C4-2B (cell line): ENCODE measurements around the gene PROX1.

ENCODE experiments used
- H3K27ac ChIP-seq: fragments of 450-650 bp; 2 replicates; pipeline ENCODE4 v1.5.1; 2017
- ZFX ChIP-seq: fragments of 450-650 bp; IDR thresholded peaks from 2 replicates; pipeline ENCODE4 v1.6.1; 2017
- TF ChIP-seq, protein P1 (sequence below): fragments of 450-650 bp; conservative IDR thresholded peaks from 2 replicates; pipeline ENCODE4 v1.5.1; 2017; ENCODE audit warnings: mild to moderate bottlenecking

Gene PROX1

DNA sequence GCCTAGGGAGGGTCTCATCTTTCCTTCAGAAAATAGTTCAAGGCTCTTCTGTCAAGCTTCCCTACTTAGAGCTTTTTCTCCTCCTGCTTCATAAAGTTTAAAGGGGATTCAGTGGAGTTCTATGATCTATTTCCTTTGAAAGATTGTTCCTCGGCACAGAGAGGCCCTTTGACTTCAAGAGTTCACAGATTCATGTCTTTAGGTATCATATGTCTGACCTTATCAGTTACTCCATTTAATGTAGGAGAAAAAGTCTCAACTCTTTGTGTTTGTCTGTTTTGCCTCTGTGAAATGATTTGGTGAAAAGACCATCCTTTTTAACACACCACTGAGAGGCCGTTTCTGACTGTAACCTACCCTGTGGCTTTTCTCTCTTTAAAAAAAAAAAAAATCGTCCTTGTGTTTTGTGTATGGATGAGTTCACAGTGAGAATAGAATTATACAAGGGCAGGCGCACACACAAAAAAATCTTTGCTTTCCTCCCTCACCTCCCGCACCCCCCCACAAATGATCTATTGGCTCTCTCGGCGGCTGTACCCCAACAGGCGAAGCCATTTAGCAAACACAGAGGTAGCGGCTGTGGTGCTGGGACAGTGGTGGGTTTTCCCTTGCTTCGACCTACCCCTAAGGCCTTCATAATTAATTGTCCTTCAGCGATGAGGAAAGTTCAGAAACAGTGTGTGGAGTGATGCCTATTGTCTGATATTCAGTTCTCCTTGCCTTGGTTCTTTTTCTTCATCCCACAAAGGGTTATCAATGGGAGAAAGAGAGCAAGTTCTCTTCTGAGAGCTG is 29.6 kb downstream of the PROX1 start:
- TF ChIP-seq, protein P1, sequence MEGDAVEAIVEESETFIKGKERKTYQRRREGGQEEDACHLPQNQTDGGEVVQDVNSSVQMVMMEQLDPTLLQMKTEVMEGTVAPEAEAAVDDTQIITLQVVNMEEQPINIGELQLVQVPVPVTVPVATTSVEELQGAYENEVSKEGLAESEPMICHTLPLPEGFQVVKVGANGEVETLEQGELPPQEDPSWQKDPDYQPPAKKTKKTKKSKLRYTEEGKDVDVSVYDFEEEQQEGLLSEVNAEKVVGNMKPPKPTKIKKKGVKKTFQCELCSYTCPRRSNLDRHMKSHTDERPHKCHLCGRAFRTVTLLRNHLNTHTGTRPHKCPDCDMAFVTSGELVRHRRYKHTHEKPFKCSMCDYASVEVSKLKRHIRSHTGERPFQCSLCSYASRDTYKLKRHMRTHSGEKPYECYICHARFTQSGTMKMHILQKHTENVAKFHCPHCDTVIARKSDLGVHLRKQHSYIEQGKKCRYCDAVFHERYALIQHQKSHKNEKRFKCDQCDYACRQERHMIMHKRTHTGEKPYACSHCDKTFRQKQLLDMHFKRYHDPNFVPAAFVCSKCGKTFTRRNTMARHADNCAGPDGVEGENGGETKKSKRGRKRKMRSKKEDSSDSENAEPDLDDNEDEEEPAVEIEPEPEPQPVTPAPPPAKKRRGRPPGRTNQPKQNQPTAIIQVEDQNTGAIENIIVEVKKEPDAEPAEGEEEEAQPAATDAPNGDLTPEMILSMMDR: no peak
- TF ChIP-seq ZFX: no peak
- no peak overlapping the region for H3K27ac ChIP-seq

DNA sequence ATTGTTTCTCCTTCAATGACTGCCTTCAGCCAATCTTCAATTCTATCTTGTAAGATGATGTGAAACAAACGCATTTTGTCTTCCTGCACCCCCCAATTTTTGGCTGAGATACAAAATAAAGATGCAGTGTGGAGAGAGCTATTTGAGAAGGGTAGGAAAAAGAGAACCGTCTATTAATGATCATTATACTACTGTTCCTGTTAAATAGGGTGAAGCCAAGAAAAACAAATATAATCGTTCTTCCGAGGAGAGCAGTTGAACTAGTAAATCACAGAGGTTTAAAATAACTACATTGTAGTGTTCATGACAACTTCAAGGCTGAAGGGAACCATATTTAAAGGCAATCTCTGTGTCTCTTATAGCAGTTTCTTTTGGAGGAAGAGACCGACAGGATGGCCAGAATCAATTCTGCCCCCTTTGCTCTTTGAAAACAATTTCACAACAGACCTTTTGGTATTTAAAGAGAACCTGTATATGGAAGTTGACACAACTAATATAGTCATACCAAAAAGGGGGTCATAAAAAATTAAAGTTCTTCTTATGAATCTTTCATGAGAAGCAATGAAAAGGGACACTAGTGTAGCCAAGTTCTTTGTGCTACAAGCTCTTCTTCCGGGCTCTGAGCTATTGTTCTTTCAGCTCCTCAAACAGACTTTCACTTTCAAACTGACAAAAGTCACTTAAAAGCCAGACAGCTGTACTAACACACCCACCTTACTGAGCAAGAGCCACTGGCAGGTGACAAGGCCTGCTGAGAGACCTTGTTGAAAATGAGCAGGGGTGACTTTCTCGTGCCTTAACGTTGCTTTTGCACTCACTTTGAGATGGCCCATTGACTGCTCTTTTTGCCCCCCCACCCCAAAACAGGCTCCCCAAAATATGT is 30.9 kb downstream of the PROX1 start:
- no peak overlapping the region for H3K27ac ChIP-seq
- TF ChIP-seq, protein P1: no peak
- TF ChIP-seq ZFX: no peak

DNA sequence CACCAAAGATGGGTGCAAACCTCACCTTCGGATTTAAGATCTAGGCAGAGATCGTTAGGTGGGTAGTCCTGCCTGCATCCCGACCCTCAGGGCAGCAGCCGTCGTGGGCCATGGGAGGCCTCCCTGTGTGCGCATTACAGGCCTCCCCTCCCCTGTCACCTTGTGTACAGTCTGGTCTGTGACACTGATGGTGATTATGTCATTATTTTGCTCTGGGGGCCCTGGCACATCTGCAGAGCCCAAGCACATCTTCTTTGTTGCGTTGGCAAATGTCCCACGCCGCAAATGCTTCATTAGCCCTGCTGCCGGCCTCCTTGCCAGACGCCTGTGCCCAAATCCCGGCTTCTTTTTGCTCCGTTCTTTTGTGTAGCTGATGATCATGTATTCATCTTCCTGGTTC is 31.7 kb downstream of the PROX1 start:
- TF ChIP-seq, protein P1: no peak
- no peak for TF ChIP-seq ZFX
- no peak overlapping the region for H3K27ac ChIP-seq

DNA sequence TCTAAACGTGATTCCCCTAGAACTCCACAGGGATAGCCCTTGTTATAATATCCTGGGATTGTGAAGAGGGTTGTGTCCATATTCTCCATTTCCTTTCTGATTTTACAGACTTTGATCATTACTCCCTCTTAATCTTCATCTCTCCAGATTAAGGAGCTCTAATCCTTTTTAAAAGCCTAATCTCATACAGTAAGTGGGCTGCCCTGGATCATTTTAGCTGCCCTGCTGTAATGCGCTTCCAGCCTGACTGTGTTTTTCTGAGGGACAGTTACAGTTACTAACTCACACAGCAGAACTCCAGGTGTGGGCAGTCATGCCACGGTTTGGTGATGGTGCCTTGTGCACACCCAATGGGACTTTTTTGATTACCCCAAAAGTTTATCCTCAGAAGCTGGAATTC is 33.5 kb downstream of the PROX1 start:
- H3K27ac ChIP-seq: no peak overlapping the region
- TF ChIP-seq ZFX: no peak
- TF ChIP-seq, protein P1: no peak

DNA sequence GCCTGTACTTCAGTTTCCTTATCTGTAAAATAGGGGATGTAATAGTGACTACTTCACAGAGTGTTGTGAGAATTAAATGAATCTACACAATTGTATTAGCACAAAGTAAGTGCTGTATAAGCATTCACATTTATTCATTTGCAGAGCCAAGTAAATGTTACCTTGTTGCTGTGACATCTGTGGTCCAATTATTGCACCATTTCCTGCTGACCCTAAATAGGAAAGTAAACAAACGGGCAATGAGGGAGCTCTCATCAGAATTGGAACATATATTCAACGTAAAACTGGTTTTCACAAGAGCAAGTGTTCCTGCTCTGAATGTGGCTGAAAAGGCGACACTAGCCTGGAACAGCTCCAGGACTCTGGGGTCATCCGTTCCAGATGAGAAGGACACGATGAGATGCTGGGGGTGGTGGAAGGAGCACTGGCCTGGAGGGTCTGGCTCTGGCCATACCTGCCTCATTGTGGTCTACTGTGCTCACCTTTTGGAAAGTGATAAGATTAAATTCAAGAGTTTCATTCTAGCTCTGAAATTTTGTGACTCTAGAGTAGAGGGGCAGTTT is 34.5 kb downstream of the PROX1 start:
- no peak for TF ChIP-seq ZFX
- TF ChIP-seq, protein P1: no peak
- H3K27ac ChIP-seq: no peak overlapping the region

DNA sequence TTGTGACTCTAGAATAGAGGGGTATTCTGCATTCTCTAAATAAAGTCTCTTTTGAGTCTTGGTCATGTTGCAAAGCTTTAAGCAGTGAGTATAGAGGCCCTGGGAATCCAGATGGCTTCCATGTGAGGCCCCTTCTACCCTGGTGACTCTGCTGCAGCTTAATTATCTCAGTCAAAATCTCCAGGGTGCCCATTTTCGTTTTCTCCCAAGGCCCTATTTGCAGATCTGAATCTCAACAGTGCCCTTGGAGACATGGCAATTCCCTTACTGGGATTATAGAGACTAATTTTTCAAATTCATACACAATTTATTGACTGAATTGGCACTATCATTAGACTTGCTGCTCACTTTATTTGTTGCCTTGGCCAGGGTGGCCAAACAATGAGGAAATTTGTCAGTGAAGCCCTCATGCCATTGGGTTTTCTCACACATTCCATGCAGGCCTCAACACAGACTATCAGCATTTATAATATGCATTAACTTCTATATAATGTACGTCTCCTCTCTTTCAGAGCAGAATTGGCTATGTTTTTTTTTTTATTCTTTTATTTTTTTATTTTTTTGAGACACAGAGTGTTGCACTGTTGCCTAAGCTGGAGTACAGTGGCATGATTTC is 35.1 kb downstream of the PROX1 start:
- TF ChIP-seq ZFX: no peak
- TF ChIP-seq, protein P1: no peak
- no peak overlapping the region for H3K27ac ChIP-seq
